GM12875 (cell line): Measurements from ENCODE around the gene ATP8A2.

Experiments used
- H3K4me3 ChIP-seq: one replicate; pipeline ENCODE4 v1.5.1; 2011; ENCODE audit warnings: low read depth, low read length, control low read depth
- CTCF ChIP-seq: IDR thresholded peaks from 2 replicates; pipeline ENCODE4 v1.5.1; 2011; ENCODE audit warnings: low read depth, mild to moderate bottlenecking, control low read depth, inconsistent platforms, low read length, moderate library complexity, borderline replicate concordance; ENCODE audit not compliant: insufficient read depth

The ATP8A2 gene

GRCh38 chr13:25709088-25709487, 337.3 kb downstream of the ATP8A2 start:
- no peak for TF ChIP-seq CTCF
- no peak overlapping the region for H3K4me3 ChIP-seq

- H3K4me3 ChIP-seq, result no peak overlapping the region
- TF ChIP-seq CTCF, result no peak
Observed at GRCh38 chr13:25715760-25716159, 344.0 kb downstream of the ATP8A2 start.

- no peak overlapping the region for H3K4me3 ChIP-seq
- no peak for TF ChIP-seq CTCF
Observed at GRCh38 chr13:25717666-25718197, 346.0 kb downstream of the ATP8A2 start.

GRCh38 chr13:25719666-25720065, 347.9 kb downstream of the ATP8A2 start:
- no peak for TF ChIP-seq CTCF
- H3K4me3 ChIP-seq, result no peak overlapping the region

GRCh38 chr13:25722893-25723292, 351.1 kb downstream of the ATP8A2 start:
- H3K4me3 ChIP-seq, result no peak overlapping the region
- TF ChIP-seq CTCF, result no peak

GRCh38 chr13:25725104-25725503, 353.3 kb downstream of the ATP8A2 start:
- H3K4me3 ChIP-seq, result no peak overlapping the region
- no peak for TF ChIP-seq CTCF

- no peak for TF ChIP-seq CTCF
- H3K4me3 ChIP-seq, result no peak overlapping the region
Observed at GRCh38 chr13:25727250-25727649, 355.5 kb downstream of the ATP8A2 start.
